ENCODE data around the gene EFHD1. TPM values are rescaled to one million over a fixed set of nuclear protein-coding genes. Genes with fewer than 3 reads are reported as not detected.

EFHD1 gene
- total and polyA plus RNA-seq, 2 of the 13 experiments (the other 11 are each of a cell fraction or from before 2014, with no cell fraction given): 0.09 TPM; not detected in 1

DNA sequence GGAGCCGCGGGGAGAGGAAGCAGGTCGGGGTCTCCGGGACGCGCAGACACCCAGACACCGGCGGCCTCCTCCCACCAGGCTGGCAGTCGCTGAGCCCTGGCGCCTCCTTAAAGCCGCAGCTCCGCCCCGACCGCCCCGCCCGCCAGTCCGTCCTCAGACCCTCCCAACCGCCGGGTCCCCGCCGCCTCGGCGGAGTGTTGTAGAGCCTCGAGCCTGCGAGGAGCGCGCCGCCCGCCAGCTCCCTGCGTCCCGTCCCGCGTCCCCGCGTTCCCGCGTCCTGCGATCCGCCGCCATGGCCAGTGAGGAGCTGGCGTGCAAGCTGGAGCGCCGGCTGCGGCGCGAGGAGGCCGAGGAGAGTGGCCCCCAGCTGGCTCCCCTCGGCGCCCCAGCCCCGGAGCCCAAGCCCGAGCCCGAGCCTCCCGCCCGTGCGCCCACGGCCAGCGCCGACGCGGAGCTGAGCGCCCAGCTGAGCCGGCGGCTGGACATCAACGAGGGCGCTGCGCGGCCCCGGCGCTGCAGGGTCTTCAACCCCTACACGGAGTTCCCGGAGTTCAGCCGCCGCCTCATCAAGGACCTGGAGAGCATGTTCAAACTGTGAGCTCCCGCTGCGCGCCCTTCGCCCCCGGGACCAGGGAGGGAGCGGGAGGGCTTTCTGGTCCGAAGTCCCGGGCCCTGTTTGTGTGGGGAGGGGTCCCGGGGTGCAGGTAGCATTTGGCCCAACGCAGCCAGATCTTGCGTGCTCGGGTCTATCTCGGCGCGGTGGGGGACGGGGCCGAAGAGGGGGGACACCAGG lies at the start of gene EFHD1 (continued):
- TF ChIP-seq ZNF615 (CRISPR knock-in tag; IDR thresholded peaks at IDR 0.05; ENCODE audit: borderline replicate concordance) (no peak), ZNF121 (CRISPR knock-in tag; IDR thresholded peaks at IDR 0.05) (peak; percentile 80; the same call in 1 of the 2 replicates), ZNF546 (CRISPR knock-in tag; conservative IDR thresholded peaks at IDR 0.05) (peak; percentile 90; the same call in 1 of the 2 replicates), NFE2L2 (IDR thresholded peaks at IDR 0.05; ENCODE audit: low read length) (no peak), GABPB1 (CRISPR knock-in tag; IDR thresholded peaks at IDR 0.05) (peak; percentile 76), ZMYM2 (CRISPR knock-in tag; IDR thresholded peaks at IDR 0.05) (peak; percentile 65; the same call in 1 of the 2 replicates), ZNF724P (CRISPR knock-in tag; IDR thresholded peaks at IDR 0.05; ENCODE audit: borderline replicate concordance) (peak; percentile 98), ZNF564 (CRISPR knock-in tag; IDR thresholded peaks at IDR 0.05) (peak; percentile 89; the same call in 1 of the 2 replicates), RORA (CRISPR knock-in tag; IDR thresholded peaks at IDR 0.05) (no peak), KDM3A (CRISPR knock-in tag; IDR thresholded peaks at IDR 0.05; ENCODE audit: low read depth) (peak; percentile 88), ZNF558 (CRISPR knock-in tag; IDR thresholded peaks at IDR 0.05; ENCODE audit: borderline replicate concordance) (peak; percentile 94; the same call in 1 of the 2 replicates), NR1H2 (CRISPR knock-in tag; IDR thresholded peaks at IDR 0.05; ENCODE audit: borderline replicate concordance, low read depth) (peak; percentile 95), ZBTB14 (CRISPR knock-in tag; IDR thresholded peaks at IDR 0.05) (peak; percentile 59), ZBTB38 (CRISPR knock-in tag; IDR thresholded peaks at IDR 0.05) (peak; percentile 81), ZNF644 (CRISPR knock-in tag; IDR thresholded peaks at IDR 0.05; ENCODE audit: low read depth) (no peak), ZNF605 (CRISPR knock-in tag; IDR thresholded peaks at IDR 0.05) (peak; percentile 59; the same call in 1 of the 2 replicates), AKAP8 (CRISPR knock-in tag; IDR thresholded peaks at IDR 0.05) (peak; percentile 61; the same call in 1 of the 2 replicates), ZNF556 (CRISPR knock-in tag; IDR thresholded peaks at IDR 0.05; ENCODE audit: borderline replicate concordance) (peak; percentile 83; the same call in 1 of the 2 replicates), ZNF790 (CRISPR knock-in tag; IDR thresholded peaks at IDR 0.05; ENCODE audit: borderline replicate concordance) (peak; percentile 91; the same call in 1 of the 2 replicates), FOSL1 (CRISPR knock-in tag; IDR thresholded peaks at IDR 0.05; ENCODE audit: borderline replicate concordance) (peak; percentile 39; the same call in 1 of the 2 replicates)
- TF ChIP-seq, protein P1, sequence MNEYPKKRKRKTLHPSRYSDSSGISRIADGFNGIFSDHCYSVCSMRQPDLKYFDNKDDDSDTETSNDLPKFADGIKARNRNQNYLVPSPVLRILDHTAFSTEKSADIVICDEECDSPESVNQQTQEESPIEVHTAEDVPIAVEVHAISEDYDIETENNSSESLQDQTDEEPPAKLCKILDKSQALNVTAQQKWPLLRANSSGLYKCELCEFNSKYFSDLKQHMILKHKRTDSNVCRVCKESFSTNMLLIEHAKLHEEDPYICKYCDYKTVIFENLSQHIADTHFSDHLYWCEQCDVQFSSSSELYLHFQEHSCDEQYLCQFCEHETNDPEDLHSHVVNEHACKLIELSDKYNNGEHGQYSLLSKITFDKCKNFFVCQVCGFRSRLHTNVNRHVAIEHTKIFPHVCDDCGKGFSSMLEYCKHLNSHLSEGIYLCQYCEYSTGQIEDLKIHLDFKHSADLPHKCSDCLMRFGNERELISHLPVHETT (CRISPR knock-in tag; conservative IDR thresholded peaks at IDR 0.05): peak; percentile 54; the same call in 1 of the 2 replicates
- TF ChIP-seq, protein P2, sequence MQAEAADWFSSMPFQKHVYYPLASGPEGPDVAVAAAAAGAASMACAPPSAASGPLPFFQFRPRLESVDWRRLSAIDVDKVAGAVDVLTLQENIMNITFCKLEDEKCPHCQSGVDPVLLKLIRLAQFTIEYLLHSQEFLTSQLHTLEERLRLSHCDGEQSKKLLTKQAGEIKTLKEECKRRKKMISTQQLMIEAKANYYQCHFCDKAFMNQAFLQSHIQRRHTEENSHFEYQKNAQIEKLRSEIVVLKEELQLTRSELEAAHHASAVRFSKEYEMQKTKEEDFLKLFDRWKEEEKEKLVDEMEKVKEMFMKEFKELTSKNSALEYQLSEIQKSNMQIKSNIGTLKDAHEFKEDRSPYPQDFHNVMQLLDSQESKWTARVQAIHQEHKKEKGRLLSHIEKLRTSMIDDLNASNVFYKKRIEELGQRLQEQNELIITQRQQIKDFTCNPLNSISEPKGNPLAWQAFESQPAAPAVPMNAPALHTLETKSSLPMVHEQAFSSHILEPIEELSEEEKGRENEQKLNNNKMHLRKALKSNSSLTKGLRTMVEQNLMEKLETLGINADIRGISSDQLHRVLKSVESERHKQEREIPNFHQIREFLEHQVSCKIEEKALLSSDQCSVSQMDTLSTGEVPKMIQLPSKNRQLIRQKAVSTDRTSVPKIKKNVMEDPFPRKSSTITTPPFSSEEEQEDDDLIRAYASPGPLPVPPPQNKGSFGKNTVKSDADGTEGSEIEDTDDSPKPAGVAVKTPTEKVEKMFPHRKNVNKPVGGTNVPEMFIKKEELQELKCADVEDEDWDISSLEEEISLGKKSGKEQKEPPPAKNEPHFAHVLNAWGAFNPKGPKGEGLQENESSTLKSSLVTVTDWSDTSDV (CRISPR knock-in tag; IDR thresholded peaks at IDR 0.05): peak; percentile 95
- TF ChIP-seq, protein P3, sequence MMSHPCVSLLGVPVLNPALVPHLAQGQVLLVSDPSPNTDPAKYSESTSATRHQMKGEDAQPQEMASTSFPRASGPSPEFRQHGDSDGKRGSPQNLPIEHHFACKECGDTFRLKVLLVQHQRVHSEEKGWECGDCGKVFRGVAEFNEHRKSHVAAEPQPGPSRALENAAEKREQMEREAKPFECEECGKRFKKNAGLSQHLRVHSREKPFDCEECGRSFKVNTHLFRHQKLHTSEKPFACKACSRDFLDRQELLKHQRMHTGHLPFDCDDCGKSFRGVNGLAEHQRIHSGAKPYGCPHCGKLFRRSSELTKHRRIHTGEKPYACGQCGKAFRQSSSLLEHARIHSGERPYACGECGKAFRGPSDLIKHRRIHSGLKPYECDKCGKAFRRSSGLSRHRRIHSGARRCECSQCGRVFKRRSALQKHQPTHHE (CRISPR knock-in tag; IDR thresholded peaks at IDR 0.05; ENCODE audit: borderline replicate concordance): 0 out of 2 replicates have a peak, but pooled peaks have one; percentile 73

Data from HepG2 (cell line).